K562 (cell line): Measurements from ENCODE around the gene GET3. TPM values are rescaled to one million over a fixed set of nuclear protein-coding genes. Genes with fewer than 3 reads are reported as not detected.
A peak's percentile ranks its signal among the peaks of the same experiment; 100 is the strongest.

ENCODE experiments used
- FOXO4 ChIP-seq: fragments of 450-650 bp; formaldehyde crosslinking; IDR thresholded peaks from 2 replicates; pipeline ENCODE4 v1.4.0; 2020; ENCODE audit warnings: mild to moderate bottlenecking, moderate library complexity
- NR4A1 ChIP-seq, 2 experiments: fragments of 250-450 bp in 1 of 2; fragments of 450-650 bp in 1 of 2; sonication (Bioruptor Pico) in 1 of 2; IDR thresholded peaks; 2 replicates each; pipeline versions ENCODE4 v1.4.0 to v1.6.1; 2016 to 2020; ENCODE audit warnings: mild to moderate bottlenecking in 2 of 2, missing compliant biosample characterization in 1 of 2, missing genetic modification characterization in 1 of 2, moderate library complexity in 1 of 2
- POU5F1 ChIP-seq: fragments of 150-350 bp; IDR thresholded peaks from 2 replicates; pipeline ENCODE4 v1.6.1; 2014; ENCODE audit warnings: borderline replicate concordance, low read length, low read depth, mild to moderate bottlenecking; ENCODE audit not compliant: partially characterized antibody
- RAD21 ChIP-seq, 2 experiments: fragments of 250-450 bp in 1 of 2; fragments of 450-650 bp in 1 of 2; sonication (Bioruptor Pico) in 1 of 2; formaldehyde crosslinking in 1 of 2; IDR thresholded peaks in 1 of 2; conservative IDR thresholded peaks in 1 of 2; 2 replicates each; pipeline versions ENCODE4 v1.4.0 to v1.8.0; 2020 to 2022; ENCODE audit warnings: mild to moderate bottlenecking in 2 of 2, moderate library complexity in 1 of 2
- TCF3 ChIP-seq: sonication (generic); formaldehyde crosslinking; IDR thresholded peaks from 2 replicates; pipeline ENCODE4 v1.4.0; 2020; ENCODE audit warnings: mild to moderate bottlenecking, missing genetic modification reagents
- ZBTB11 ChIP-seq, 3 experiments: fragments of 200-800 bp in 1 of 3; fragments of 250-450 bp in 1 of 3; fragments of 450-650 bp in 1 of 3; sonication (Bioruptor Pico) in 1 of 3; sonication (Bioruptor generic) in 1 of 3; formaldehyde crosslinking in 1 of 3; IDR thresholded peaks; 2 replicates each; pipeline versions ENCODE4 v1.6.1 to v1.8.0; 2016 to 2022; ENCODE audit warnings: mild to moderate bottlenecking in 2 of 3, missing genetic modification characterization in 2 of 3, missing compliant biosample characterization in 1 of 3, moderate library complexity in 1 of 3
- ZNF280B ChIP-seq: fragments of 250-450 bp; sonication (Bioruptor Pico); IDR thresholded peaks from 2 replicates; pipeline ENCODE4 v1.5.1; 2021; ENCODE audit warnings: mild to moderate bottlenecking
- ZNF449 ChIP-seq: fragments of 250-450 bp; sonication (Bioruptor Pico); IDR thresholded peaks from 2 replicates; pipeline ENCODE4 v1.8.0; 2022; ENCODE audit warnings: moderate library complexity, mild to moderate bottlenecking, inconsistent platforms
- ZNF592 ChIP-seq: fragments of 450-650 bp; IDR thresholded peaks from 2 replicates; pipeline ENCODE4 v1.6.1; 2017; ENCODE audit warnings: antibody characterized with exemption, mild to moderate bottlenecking
- polyA plus RNA-seq, 8 experiments: library from polyadenylated mRNA; depleted of rRNA in 4 of 8; stranded (reverse) in 5 of 8; unstranded in 3 of 8; fragments of >200 nt; fragmentation: Nextera tagmentation in 2 of 8; fragmentation: Illumina TruSeq in 1 of 8; extraction: Ambion mirVana in 2 of 8; extraction: Trizol in 1 of 8; gene quantifications; 2 replicates each; pipeline versions ENCODE4 v1.2.1 to v1.2.3, GENCODE V29; 2011 to 2014; ENCODE audit warnings: inconsistent platforms in 1 of 8, missing spikeins in 1 of 8
- total RNA-seq, 7 experiments: library from RNA; depleted of rRNA in 6 of 7; stranded (reverse); fragments of >200 nt in 6 of 7; fragmentation: Illumina TruSeq in 2 of 7; extraction: Trizol in 2 of 7; gene quantifications; 2 replicates each; pipeline versions ENCODE4 v1.2.1 to v1.2.3, GENCODE V29; 2011 to 2021; ENCODE audit warnings: low replicate concordance in 1 of 7

GET3 gene
- total and polyA plus RNA-seq, 9 of the 15 experiments (the other 6 are each of a cell fraction or from before 2014, with no cell fraction given) = 8.3 to 83.5 (median 51.8) TPM

GRCh38 chr19:12793290-12794195, 56.2 kb downstream of the GET3 start (continued):
- no peak for TF ChIP-seq RAD21 (CRISPR knock-in tag; conservative IDR thresholded peaks at IDR 0.05 in 1 of 2, IDR thresholded peaks at IDR 0.05 in 1 of 2)
- no peak for TF ChIP-seq ZBTB11 (CRISPR knock-in tag; IDR thresholded peaks at IDR 0.05)
- no peak for TF ChIP-seq ZNF280B
- peak; percentile 80; the same call in 1 of the 2 replicates for TF ChIP-seq ZNF592
- 0 out of 2 replicates have a peak, but pooled peaks have one; percentile 9 for TF ChIP-seq FOXO4 (CRISPR knock-in tag)
- no peak for TF ChIP-seq NR4A1 (CRISPR knock-in tag; IDR thresholded peaks at IDR 0.05)
- no peak for TF ChIP-seq NR4A1 (tag; IDR thresholded peaks at IDR 0.05)
- TF ChIP-seq POU5F1 = no peak
- peak; percentile 13; the same call in 1 of the 2 replicates for TF ChIP-seq TCF3 (CRISPR knock-in tag)
- TF ChIP-seq ZNF449 = no peak
